ENCODE measurements around the gene OPA1. TPM values are rescaled to one million over a fixed set of nuclear protein-coding genes. Genes with fewer than 3 reads are reported as not detected.

Gene OPA1
- total RNA-seq, 1 experiment from 2014 or later = 72.0 TPM

GRCh38 chr3:193728429-193729087, 135.6 kb downstream of the OPA1 start:
- peaks cover 0 to 11% of the 10 kb centered on the region in 2 experiments; a peak in 2 of 4 replicates for H3K4me1 ChIP-seq (ENCODE audit: control insufficient read depth in 1 of 2, insufficient read depth in 2 of 2, low read length in 2 of 2)
- no peaks in the 10 kb centered on the region for H3K9me3 ChIP-seq (ENCODE audit: control insufficient read depth in 1 of 2, insufficient read depth in 1 of 2, low read depth in 1 of 2, low read length in 2 of 2)
- no peaks in the 10 kb centered on the region for H3K36me3 ChIP-seq (ENCODE audit: control insufficient read depth in 1 of 2, insufficient read depth in 2 of 2, low read length in 2 of 2)
- H4K20me1 ChIP-seq (ENCODE audit: insufficient read depth) = no peaks in the 10 kb centered on the region
- no peak overlapping the region for H2AFZ ChIP-seq (ENCODE audit: low read depth, low read length, poor library complexity, severe bottlenecking)
- no peaks in the 10 kb centered on the region for H3K27me3 ChIP-seq (ENCODE audit: insufficient read depth, low read length)
- no peak overlapping the region for H3K4me2 ChIP-seq (ENCODE audit: low read length)
- no TSS peak for BruUV-seq (replicated peaks)
- H3K27ac ChIP-seq (ENCODE audit: low read depth, low read length) = no peak overlapping the region
- intact Hi-C loops (cut with micrococcal nuclease) = no loop called here
- H3K9me2 ChIP-seq (ENCODE audit: insufficient read depth) = no peaks in the 10 kb centered on the region
- ChIA-PET POLR2A (no interaction called here), CTCF (no interaction called here), RAD21 (ENCODE audit: low non-redundant PET in 1 of 2, low total read pairs in 2 of 2, uncharacterized antibody in 2 of 2, unreplicated experiment in 2 of 2) (no interaction called here)
- no peak overlapping the region for H3K9ac ChIP-seq (ENCODE audit: low read length)
- no peak for ATAC-seq
- no peak for DNase-seq (ENCODE audit: low read depth, low spot score)
- no peak overlapping the region for H3K4me3 ChIP-seq (replicated peaks in 1 of 2; ENCODE audit: low read depth in 1 of 2, low read length in 2 of 2)
- no peaks in the 10 kb centered on the region for H3K79me2 ChIP-seq (ENCODE audit: insufficient read depth, low read length)
- no peak for TF ChIP-seq ATF3 (IDR thresholded peaks at IDR 0.05)
- no peak for TF ChIP-seq MAX (IDR thresholded peaks at IDR 0.05)
- TF ChIP-seq CBX3 (IDR thresholded peaks at IDR 0.05; ENCODE audit: low read depth) = no peak

- Histone ChIP-seq H3K27me3 (ENCODE audit: insufficient read depth, low read length) (no peaks in the 10 kb centered on the region), H3K36me3 (ENCODE audit: control insufficient read depth in 1 of 2, insufficient read depth in 2 of 2, low read length in 2 of 2) (no peaks in the 10 kb centered on the region), H3K4me3 (replicated peaks in 1 of 2; ENCODE audit: low read depth in 1 of 2, low read length in 2 of 2) (no peak overlapping the region), H3K4me2 (ENCODE audit: low read length) (no peak overlapping the region), H3K27ac (ENCODE audit: low read depth, low read length) (no peak overlapping the region), H2AFZ (ENCODE audit: low read depth, low read length, poor library complexity, severe bottlenecking) (no peak overlapping the region), H4K20me1 (ENCODE audit: insufficient read depth) (no peaks in the 10 kb centered on the region), H3K9me2 (ENCODE audit: insufficient read depth) (no peaks in the 10 kb centered on the region), H3K9ac (ENCODE audit: low read length) (no peak overlapping the region), H3K4me1 (ENCODE audit: control insufficient read depth in 1 of 2, insufficient read depth in 2 of 2, low read length in 2 of 2) (peaks cover 0 to 11% of the 10 kb centered on the region in 2 experiments; a peak in 2 of 4 replicates), H3K79me2 (ENCODE audit: insufficient read depth, low read length) (no peaks in the 10 kb centered on the region), H3K9me3 (ENCODE audit: control insufficient read depth in 1 of 2, insufficient read depth in 1 of 2, low read depth in 1 of 2, low read length in 2 of 2) (no peaks in the 10 kb centered on the region)
- intact Hi-C loops (cut with micrococcal nuclease) = no loop called here
- ChIA-PET RAD21 (ENCODE audit: low non-redundant PET in 1 of 2, low total read pairs in 2 of 2, uncharacterized antibody in 2 of 2, unreplicated experiment in 2 of 2) (no interaction called here), POLR2A (no interaction called here), CTCF (no interaction called here)
- no TSS peak for BruUV-seq (replicated peaks)
- no peak for DNase-seq (ENCODE audit: low read depth, low spot score)
- no peak for TF ChIP-seq SRF (IDR thresholded peaks at IDR 0.05; ENCODE audit: low read depth)
- TF ChIP-seq SIN3A (IDR thresholded peaks at IDR 0.05; ENCODE audit: low read depth) = no peak
- no peak for TF ChIP-seq EZH2phosphoT487 (IDR thresholded peaks at IDR 0.05; ENCODE audit: borderline replicate concordance)
- TF ChIP-seq POLR2A (IDR thresholded peaks at IDR 0.05; ENCODE audit: borderline replicate concordance, extremely low read depth, insufficient read depth, insufficient read length) = no peak
- TF ChIP-seq TCF7L2 (IDR thresholded peaks at IDR 0.05; ENCODE audit: borderline replicate concordance, extremely low read depth, insufficient read depth, insufficient read length) = no peak
- ATAC-seq = no peak
These were observed 136.1 kb downstream of the OPA1 start for GRCh38 chr3:193729088-193729465.

Data from HCT116 (cell line).